GM20000 (cell line): ENCODE results near the gene WWOX.
A peak's percentile ranks its signal among the peaks of the same experiment; 100 is the strongest.
"Not testable (repeated sequence)": the region's sequence is repeated elsewhere in the genome, so short reads cannot be mapped to it uniquely, and the experiment has no call there.

Experiments used
- DNase-seq: peaks from one replicate; pipeline ENCODE4 v3.0.0; 2012; ENCODE audit warnings: low spot score
- TF ChIP-seq, protein P1 (sequence below): IDR thresholded peaks from 2 replicates; pipeline ENCODE4 v1.5.1; 2012; ENCODE audit warnings: mild to moderate bottlenecking, control low read depth; ENCODE audit errors: extremely low read depth, missing control alignments

WWOX gene

GRCh38 chr16:79253100-79253631 is 1153.7 kb downstream of the WWOX start:
- DNase-seq: no peak
- TF ChIP-seq, protein P1, sequence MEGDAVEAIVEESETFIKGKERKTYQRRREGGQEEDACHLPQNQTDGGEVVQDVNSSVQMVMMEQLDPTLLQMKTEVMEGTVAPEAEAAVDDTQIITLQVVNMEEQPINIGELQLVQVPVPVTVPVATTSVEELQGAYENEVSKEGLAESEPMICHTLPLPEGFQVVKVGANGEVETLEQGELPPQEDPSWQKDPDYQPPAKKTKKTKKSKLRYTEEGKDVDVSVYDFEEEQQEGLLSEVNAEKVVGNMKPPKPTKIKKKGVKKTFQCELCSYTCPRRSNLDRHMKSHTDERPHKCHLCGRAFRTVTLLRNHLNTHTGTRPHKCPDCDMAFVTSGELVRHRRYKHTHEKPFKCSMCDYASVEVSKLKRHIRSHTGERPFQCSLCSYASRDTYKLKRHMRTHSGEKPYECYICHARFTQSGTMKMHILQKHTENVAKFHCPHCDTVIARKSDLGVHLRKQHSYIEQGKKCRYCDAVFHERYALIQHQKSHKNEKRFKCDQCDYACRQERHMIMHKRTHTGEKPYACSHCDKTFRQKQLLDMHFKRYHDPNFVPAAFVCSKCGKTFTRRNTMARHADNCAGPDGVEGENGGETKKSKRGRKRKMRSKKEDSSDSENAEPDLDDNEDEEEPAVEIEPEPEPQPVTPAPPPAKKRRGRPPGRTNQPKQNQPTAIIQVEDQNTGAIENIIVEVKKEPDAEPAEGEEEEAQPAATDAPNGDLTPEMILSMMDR: no peak

- DNase-seq: no peak
- TF ChIP-seq, protein P1: no peak
Observed at GRCh38 chr16:79257953-79258490, 1158.6 kb downstream of the WWOX start.

DNA sequence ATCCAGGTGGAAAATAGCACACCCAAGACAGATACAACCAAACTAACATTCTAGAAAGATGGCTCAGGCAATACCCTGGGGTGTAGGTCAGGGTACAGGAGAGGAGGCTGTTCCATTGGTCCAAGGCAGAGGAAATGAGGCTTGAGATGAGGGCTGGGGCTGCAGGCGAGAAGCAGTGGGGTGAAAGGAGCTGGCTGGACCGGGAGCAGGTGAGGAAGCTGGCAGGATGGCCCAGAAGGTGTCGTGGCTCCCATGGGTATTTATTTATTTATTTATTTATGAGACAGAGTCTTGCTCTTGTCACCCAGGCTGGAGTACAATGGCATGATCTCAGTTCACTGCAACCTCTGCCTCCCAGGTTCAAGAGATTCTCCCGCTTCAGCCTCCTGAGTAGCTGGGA is 1161.4 kb downstream of the WWOX start:
- not testable (repeated sequence) for DNase-seq

DNA sequence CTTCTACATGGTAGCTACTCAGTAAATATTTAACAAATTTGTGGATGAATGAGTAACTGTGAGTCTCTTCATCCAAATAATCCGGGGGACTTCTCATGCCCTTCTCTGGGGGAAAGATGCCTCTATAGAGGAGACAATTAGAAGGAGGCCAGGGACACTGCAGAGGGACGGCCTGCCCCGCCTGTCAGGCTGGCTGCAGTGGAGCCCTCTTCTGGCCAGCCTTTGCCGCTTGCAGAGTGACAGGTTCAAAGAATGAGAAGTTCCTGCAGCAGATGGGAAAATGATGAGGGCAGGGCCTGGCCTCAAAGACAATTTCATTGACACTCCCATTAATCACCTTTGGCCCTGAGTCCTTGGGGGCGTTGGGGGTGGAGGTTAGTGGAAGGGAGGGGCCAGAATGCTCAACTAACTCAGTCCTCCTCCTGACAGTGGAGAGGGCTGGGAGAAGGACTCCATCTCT is 1162.1 kb downstream of the WWOX start:
- TF ChIP-seq, protein P1: peak; percentile 26
- peak; percentile 9 for DNase-seq

GRCh38 chr16:79261944-79262552 is 1162.6 kb downstream of the WWOX start:
- no peak for DNase-seq
- TF ChIP-seq, protein P1: no peak
